ENCODE measurements around the gene ABHD14A.
A peak's percentile ranks its signal among the peaks of the same experiment; 100 is the strongest.

The ABHD14A gene

DNA sequence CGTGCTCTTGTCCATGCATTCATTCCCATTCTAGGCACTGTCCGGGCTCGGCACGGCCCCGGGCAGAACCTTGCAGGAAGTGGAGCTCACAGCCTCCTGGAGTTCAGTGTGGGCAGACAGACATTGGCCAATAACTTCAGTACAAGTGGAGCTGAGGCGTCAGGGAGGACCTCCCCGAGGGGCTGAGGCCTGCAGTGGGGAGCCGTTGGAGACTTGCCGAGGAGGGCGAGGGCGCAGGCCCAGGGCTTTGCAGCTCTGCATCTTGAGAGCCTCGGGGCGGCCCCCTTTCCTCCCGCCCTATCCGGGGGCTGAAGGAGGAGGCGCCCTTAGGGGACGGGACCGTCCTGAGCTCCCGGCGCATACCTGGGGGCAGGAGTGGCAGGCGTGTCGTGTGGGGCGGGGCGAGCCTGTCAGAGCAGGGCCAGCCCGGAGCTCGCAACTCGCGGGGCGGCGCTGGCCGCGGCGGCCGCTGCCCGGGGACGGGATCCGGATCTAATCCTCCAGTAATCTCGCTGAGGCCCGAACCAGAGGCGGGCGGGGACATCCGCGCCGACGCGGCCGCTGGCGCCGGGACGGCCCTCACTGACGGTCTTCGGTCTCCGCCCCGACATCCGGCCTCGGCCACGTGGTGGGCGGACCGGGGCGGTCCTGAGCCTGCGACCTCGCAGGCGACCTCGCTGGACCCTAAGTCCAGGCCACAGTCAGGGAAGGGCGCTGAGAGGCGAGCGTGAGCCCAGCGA, 8.1 kb downstream of the ABHD14A start, which contains the start of gene ACY1:
TSS of gene ACY1 (plus strand) at position 698 of the 740 bp plus-strand sequence. CDS start 530 bp downstream, outside the sequence.
- Histone ChIP-seq H3K9me3 (no peaks in the 10 kb centered on the region), H3K4me3 (ENCODE audit: low read depth in 1 of 2, low read length in 1 of 2) (peak within 1 kb of the TSS; percentile 72 to 77), H3K27me3 (no peaks in the 10 kb centered on the region), H3K4me1 (ENCODE audit: control insufficient read depth in 1 of 2, insufficient read depth in 1 of 2, low read depth in 1 of 2, low read length in 1 of 2) (peaks cover 17 to 18% of the 10 kb centered on the region in 2 experiments), H3K36me3 (no peaks in the 10 kb centered on the region), H3K27ac (peak within 1 kb of the TSS; percentile 50)
- TF ChIP-seq, protein P1, sequence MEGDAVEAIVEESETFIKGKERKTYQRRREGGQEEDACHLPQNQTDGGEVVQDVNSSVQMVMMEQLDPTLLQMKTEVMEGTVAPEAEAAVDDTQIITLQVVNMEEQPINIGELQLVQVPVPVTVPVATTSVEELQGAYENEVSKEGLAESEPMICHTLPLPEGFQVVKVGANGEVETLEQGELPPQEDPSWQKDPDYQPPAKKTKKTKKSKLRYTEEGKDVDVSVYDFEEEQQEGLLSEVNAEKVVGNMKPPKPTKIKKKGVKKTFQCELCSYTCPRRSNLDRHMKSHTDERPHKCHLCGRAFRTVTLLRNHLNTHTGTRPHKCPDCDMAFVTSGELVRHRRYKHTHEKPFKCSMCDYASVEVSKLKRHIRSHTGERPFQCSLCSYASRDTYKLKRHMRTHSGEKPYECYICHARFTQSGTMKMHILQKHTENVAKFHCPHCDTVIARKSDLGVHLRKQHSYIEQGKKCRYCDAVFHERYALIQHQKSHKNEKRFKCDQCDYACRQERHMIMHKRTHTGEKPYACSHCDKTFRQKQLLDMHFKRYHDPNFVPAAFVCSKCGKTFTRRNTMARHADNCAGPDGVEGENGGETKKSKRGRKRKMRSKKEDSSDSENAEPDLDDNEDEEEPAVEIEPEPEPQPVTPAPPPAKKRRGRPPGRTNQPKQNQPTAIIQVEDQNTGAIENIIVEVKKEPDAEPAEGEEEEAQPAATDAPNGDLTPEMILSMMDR (IDR thresholded peaks at IDR 0.05): peak; percentile 1

DNA sequence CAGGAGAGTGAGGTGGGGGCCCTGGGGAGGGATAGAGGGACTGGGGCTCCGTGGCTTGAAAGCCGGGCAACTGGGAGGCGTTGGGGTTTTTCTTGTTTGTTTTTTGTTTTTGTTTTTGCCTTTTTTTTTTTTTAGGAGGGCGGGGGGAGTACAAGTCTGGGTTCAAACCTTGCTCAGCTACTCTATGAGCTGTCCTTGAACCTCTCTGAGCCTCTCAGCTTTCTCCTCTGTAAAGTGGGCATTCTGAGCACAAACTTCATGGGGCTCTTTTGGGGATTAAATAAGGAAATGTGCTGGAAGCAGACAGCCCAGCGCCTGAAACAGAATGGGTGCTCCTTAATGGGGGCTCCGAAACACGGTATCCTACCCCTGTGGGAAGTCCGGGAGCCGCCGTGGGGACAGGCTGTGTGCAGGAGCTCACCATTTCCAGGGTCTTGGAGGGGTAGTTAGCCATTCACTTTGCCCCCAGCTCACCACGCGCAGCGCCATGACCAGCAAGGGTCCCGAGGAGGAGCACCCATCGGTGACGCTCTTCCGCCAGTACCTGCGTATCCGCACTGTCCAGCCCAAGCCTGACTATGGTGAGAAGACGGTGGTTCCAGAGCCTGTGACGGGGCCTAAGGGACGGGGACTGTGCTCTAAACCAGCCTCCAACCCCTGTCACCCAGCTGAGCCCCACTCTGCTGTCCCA, 8.9 kb downstream of the ABHD14A start:
- TF ChIP-seq, protein P1 (IDR thresholded peaks at IDR 0.05): no peak
- Histone ChIP-seq H3K27me3 (no peaks in the 10 kb centered on the region), H3K4me1 (ENCODE audit: control insufficient read depth in 1 of 2, insufficient read depth in 1 of 2, low read depth in 1 of 2, low read length in 1 of 2) (peaks cover 17 to 18% of the 10 kb centered on the region in 2 experiments)

DNA sequence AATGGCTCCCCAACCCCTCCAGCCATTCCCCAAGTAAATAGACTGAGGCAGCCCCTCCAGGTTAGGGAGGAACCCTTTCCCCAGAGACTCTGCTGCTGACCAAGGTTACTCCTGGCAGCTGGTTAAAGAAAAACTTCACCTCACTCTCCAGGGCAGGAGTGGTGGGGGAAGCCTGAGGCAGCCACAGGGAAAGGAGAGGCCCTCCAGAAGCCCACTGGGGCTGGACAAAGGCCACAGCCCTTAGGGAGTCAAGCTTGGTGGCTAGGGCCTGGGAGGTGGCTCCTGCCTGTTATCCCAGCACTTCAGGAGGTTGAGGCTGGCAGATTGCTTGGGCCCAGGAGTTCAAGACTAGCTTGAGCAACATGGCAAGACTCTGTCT, 9.4 kb downstream of the ABHD14A start:
- TF ChIP-seq, protein P1 (IDR thresholded peaks at IDR 0.05): no peak
- no peak overlapping the region for H3K27ac ChIP-seq
- peaks cover 17 to 18% of the 10 kb centered on the region in 2 experiments for H3K4me1 ChIP-seq (ENCODE audit: control insufficient read depth in 1 of 2, insufficient read depth in 1 of 2, low read depth in 1 of 2, low read length in 1 of 2)
- no peak overlapping the region for H3K4me3 ChIP-seq (ENCODE audit: low read depth in 1 of 2, low read length in 1 of 2)
- no peaks in the 10 kb centered on the region for H3K9me3 ChIP-seq
- no peaks in the 10 kb centered on the region for H3K36me3 ChIP-seq
- H3K27me3 ChIP-seq: no peaks in the 10 kb centered on the region

More for the DNA sequence above, 8.9 kb downstream of the ABHD14A start:
- Histone ChIP-seq H3K4me3 (ENCODE audit: low read depth in 1 of 2, low read length in 1 of 2) (peak overlapping the region; percentile 72 to 77), H3K36me3 (no peaks in the 10 kb centered on the region), H3K9me3 (no peaks in the 10 kb centered on the region), H3K27ac (peak overlapping the region; percentile 50)

DNA sequence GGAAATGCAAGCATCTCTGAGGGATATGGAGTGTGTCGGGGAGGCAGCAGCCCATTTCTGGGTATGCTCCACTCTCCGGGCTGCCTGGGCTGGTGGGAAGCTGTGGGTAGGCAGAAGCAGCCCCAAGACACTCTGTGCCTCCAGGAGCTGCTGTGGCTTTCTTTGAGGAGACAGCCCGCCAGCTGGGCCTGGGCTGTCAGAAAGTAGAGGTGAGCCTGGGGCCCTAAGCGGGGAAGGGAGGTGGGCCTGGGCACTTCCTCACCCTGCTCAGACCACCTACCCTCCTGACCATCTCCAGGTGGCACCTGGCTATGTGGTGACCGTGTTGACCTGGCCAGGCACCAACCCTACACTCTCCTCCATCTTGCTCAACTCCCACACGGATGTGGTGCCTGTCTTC, 10.2 kb downstream of the ABHD14A start:
- H3K4me1 ChIP-seq (ENCODE audit: control insufficient read depth in 1 of 2, insufficient read depth in 1 of 2, low read depth in 1 of 2, low read length in 1 of 2): peaks cover 17 to 18% of the 10 kb centered on the region in 2 experiments
- TF ChIP-seq, protein P1 (IDR thresholded peaks at IDR 0.05): no peak

DNA sequence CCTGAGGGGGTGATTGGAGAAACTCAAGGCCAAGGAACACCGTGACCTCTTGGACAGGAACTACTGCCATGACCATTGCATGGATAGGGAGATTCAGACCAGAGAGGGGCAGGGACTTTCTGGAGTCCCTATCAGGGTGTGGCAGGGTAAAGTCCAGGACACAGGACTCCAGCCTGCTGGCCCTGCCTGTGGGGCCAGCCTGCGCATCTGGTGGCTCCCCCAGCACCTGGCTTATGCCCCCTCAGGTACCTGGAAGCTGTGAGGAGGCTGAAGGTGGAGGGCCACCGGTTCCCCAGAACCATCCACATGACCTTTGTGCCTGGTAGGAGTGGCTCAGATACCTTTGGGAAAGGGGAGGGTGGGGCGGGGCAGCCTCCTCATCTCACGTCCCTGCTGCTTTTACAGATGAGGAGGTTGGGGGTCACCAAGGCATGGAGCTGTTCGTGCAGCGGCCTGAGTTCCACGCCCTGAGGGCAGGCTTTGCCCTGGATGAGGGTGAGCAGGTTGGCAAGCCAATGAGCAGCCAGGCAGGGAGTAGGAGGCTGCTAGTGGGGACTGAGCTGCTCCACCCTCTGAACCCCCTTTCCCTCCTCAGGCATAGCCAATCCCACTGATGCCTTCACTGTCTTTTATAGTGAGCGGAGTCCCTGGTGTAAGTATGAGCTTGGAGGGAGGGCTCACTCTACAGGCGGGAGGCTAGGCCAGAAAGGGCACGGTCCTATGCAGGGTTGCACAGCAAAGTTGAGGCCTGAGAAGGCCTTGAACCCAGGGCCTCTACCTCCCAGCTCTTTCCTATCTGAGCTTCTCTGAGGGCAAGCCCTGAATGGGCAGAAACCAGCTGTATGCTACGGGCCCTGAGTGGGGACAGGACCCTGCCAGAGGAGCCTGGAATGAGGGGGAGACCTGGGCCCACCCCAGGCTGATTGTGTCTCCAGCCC, 11.4 kb downstream of the ABHD14A start:
- no peak overlapping the region for H3K27ac ChIP-seq
- peaks cover 17 to 18% of the 10 kb centered on the region in 2 experiments for H3K4me1 ChIP-seq (ENCODE audit: control insufficient read depth in 1 of 2, insufficient read depth in 1 of 2, low read depth in 1 of 2, low read length in 1 of 2)
- no peaks in the 10 kb centered on the region for H3K36me3 ChIP-seq
- H3K27me3 ChIP-seq: no peaks in the 10 kb centered on the region
- no peaks in the 10 kb centered on the region for H3K9me3 ChIP-seq
- TF ChIP-seq, protein P1 (IDR thresholded peaks at IDR 0.05): no peak
- no peak overlapping the region for H3K4me3 ChIP-seq (ENCODE audit: low read depth in 1 of 2, low read length in 1 of 2)

More for the DNA sequence above, 10.2 kb downstream of the ABHD14A start:
- H3K4me3 ChIP-seq (ENCODE audit: low read depth in 1 of 2, low read length in 1 of 2): no peak overlapping the region
- H3K9me3 ChIP-seq: no peaks in the 10 kb centered on the region
- no peak overlapping the region for H3K27ac ChIP-seq
- H3K27me3 ChIP-seq: no peaks in the 10 kb centered on the region
- H3K36me3 ChIP-seq: no peaks in the 10 kb centered on the region
